Measurements from ENCODE around the gene ZNG1A. TPM values are rescaled to one million over a fixed set of nuclear protein-coding genes. Genes with fewer than 3 reads are reported as not detected.
"Not testable (repeated sequence)": the region's sequence is repeated elsewhere in the genome, so short reads cannot be mapped to it uniquely, and the experiment has no call there.

ZNG1A gene
- total RNA-seq (2021) (16.7 and 19.5 TPM in 2 replicates), Bru-seq, nascent RNA (percentile 66 among the genes with signal in this experiment), BruChase-seq, experiment 1, labeled RNA remaining after a 2-hour chase (percentile 70 among the genes with signal in this experiment), BruChase-seq, experiment 2, labeled RNA remaining after a 6-hour chase (percentile 55 among the genes with signal in this experiment)
- long read RNA-seq, transcript CBWD1-201 (16 exons, 1,771 nt): minor isoform, 7 of 74 reads
- long read RNA-seq, transcript CBWD1-205 (4 exons, 1,807 nt): minor isoform, 12 of 74 reads
- long read RNA-seq, transcript CBWD1-202 (15 exons, 1,706 nt): major isoform, 36 of 74 reads
- long read RNA-seq, partial matches to known transcripts: 1 of 74 reads
- long read RNA-seq, other reads (novel, unspliced or antisense): 13 of 74 reads

GRCh38 chr9:178970-179383 is at the start of gene ZNG1A:
ZNG1A (minus strand) TSS chr9:179056; CDS start chr9:178969, 87 bp downstream.
- H3K9me3 ChIP-seq (ENCODE audit: insufficient read depth, low read depth); POLR2A ChIA-PET (ENCODE audit: unreplicated experiment); intact Hi-C loops (cut with micrococcal nuclease; ENCODE audit: unreplicated experiment); DNase-seq; H3K9me2 ChIP-seq (ENCODE audit: insufficient read depth); H3K79me2 ChIP-seq (ENCODE audit: low read depth); CTCF ChIA-PET; H3K27me3 ChIP-seq (ENCODE audit: insufficient read depth, low read depth); H3K4me1 ChIP-seq (replicated peaks; ENCODE audit: insufficient read depth); H4K20me1 ChIP-seq (ENCODE audit: insufficient read depth); H3F3A ChIP-seq (ENCODE audit: insufficient read depth, low read depth); BruUV-seq (replicated peaks); H2AFZ ChIP-seq; H3K36me3 ChIP-seq (ENCODE audit: low read depth): not testable (repeated sequence)
- 0 out of 2 replicates have a peak within 1 kb of the TSS, but pooled peaks have one; percentile 39 for H3K27ac ChIP-seq
- peak within 1 kb of the TSS; percentile 73 for H3K4me2 ChIP-seq
- peak within 1 kb of the TSS; percentile 49; the same call in 1 of the 2 replicates for H3K4me3 ChIP-seq

GRCh38 chr9:227860-228259 is 49.0 kb upstream of the ZNG1A start:
- Histone ChIP-seq H3F3A (ENCODE audit: insufficient read depth, low read depth) (peaks cover 5% of the 10 kb centered on the region; the same call in 1 of the 2 replicates), H4K20me1 (ENCODE audit: insufficient read depth) (no peaks in the 10 kb centered on the region), H3K27me3 (ENCODE audit: insufficient read depth, low read depth) (no peaks in the 10 kb centered on the region), H3K9me3 (ENCODE audit: insufficient read depth, low read depth) (no peaks in the 10 kb centered on the region), H3K27ac (no peak overlapping the region), H3K79me2 (ENCODE audit: low read depth) (no peaks in the 10 kb centered on the region), H3K9me2 (ENCODE audit: insufficient read depth) (no peaks in the 10 kb centered on the region), H3K36me3 (ENCODE audit: low read depth) (no peaks in the 10 kb centered on the region), H2AFZ (no peak overlapping the region), H3K4me2 (no peak overlapping the region), H3K4me3 (no peak overlapping the region), H3K4me1 (replicated peaks; ENCODE audit: insufficient read depth) (peaks cover 25% of the 10 kb centered on the region)
- CTCF ChIA-PET: no interaction called here
- POLR2A ChIA-PET (ENCODE audit: unreplicated experiment): no interaction called here
- no TSS peak for BruUV-seq (replicated peaks)
- intact Hi-C loops (cut with micrococcal nuclease; ENCODE audit: unreplicated experiment): no loop called here
- no peak for DNase-seq
- TF ChIP-seq EZH2 (IDR thresholded peaks at IDR 0.05; ENCODE audit: low read depth) (no peak), CTCF (conservative IDR thresholded peaks at IDR 0.05) (no peak)

GRCh38 chr9:224582-225520 is 46.0 kb upstream of the ZNG1A start:
- Histone ChIP-seq H3K27ac (peak overlapping the region; percentile 49; the same call in 1 of the 2 replicates), H2AFZ (no peak overlapping the region), H3K9me3 (ENCODE audit: insufficient read depth, low read depth) (no peaks in the 10 kb centered on the region), H3K9me2 (ENCODE audit: insufficient read depth) (no peaks in the 10 kb centered on the region), H3K4me1 (replicated peaks; ENCODE audit: insufficient read depth) (peaks cover 34% of the 10 kb centered on the region), H3K4me3 (no peak overlapping the region), H3K36me3 (ENCODE audit: low read depth) (no peaks in the 10 kb centered on the region), H3K4me2 (peak overlapping the region; percentile 34), H3F3A (ENCODE audit: insufficient read depth, low read depth) (peaks cover 5% of the 10 kb centered on the region; the same call in 1 of the 2 replicates), H3K27me3 (ENCODE audit: insufficient read depth, low read depth) (no peaks in the 10 kb centered on the region), H3K79me2 (ENCODE audit: low read depth) (no peaks in the 10 kb centered on the region), H4K20me1 (ENCODE audit: insufficient read depth) (no peaks in the 10 kb centered on the region)
- ChIA-PET CTCF (no interaction called here), POLR2A (ENCODE audit: unreplicated experiment) (no interaction called here)
- DNase-seq: peak; percentile 15 to 86
- no peak for TF ChIP-seq EZH2 (IDR thresholded peaks at IDR 0.05; ENCODE audit: low read depth)
- no peak for TF ChIP-seq CTCF (conservative IDR thresholded peaks at IDR 0.05)
- intact Hi-C loops (cut with micrococcal nuclease; ENCODE audit: unreplicated experiment): no loop called here
- no TSS peak for BruUV-seq (replicated peaks)

All from PC-9 (cell line).